ENCODE data around the gene MRTFA.

Gene MRTFA

DNA sequence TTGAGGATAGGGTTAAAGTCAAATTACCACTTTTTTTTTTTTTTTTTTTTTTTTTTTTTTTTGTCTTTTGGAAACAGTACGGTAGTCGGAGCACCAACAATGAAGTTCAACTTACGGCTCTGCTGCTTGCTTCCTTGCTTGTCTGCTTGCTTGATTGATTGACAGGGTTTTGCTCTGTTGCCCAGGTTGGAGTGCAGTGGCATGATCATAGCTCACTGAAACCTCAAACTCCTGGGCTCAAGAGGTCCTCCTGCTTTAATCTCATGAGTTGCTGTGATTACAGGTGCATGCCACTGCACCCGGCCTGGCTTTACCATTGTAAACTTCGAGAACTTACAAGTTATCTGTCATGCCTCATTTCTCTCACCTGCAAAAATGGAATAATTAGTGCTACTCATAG, 260.4 kb downstream of the MRTFA start:
- no peak for DNase-seq

- DNase-seq = no peak
These were observed 262.0 kb downstream of the MRTFA start for GRCh38 chr22:40374567-40374966.

DNA sequence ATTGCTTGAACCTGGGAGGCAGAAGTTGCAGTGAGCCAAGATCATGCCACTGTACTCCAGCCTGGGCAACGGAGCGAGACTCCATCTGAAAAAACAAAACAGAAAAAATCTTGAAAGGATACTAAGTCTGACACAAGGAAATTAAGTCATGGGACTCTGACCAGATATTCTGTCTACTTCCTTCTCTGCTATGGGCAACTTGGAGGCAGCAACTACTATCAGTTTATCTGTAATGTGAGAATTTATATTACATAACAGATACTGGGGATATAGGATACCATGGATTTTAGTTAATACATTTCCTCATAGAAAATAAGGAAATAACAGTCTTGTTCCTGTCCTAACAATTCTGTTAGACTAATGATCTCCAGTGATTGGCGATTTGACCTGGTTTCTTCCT, 267.7 kb downstream of the MRTFA start:
- DNase-seq = no peak

- DNase-seq = no peak
These were observed 268.5 kb downstream of the MRTFA start for GRCh38 chr22:40368016-40368415.

GRCh38 chr22:40367342-40367741, 269.2 kb downstream of the MRTFA start:
- no peak for DNase-seq

DNA sequence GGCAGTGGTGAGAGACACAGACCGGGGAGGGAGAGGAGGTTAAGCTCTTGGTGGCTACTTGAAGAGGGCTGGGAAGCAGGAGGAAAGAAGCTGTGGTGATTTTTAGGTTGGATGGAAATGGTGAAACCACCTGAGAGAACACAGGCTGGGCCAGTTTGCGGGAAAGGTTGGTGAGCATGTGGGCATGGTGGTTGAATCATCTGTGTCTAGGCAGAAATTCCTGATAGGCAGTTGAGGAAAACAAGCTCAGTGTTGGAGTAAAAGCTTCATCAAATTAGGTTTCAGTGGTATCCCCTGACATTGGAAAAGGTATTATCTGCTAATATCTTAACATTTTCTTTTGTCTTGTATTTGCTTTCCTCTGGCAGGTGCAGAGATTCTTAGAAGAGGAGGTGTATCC, 270.5 kb downstream of the MRTFA start:
- no peak for DNase-seq

- DNase-seq = no peak
These were observed 272.1 kb downstream of the MRTFA start for GRCh38 chr22:40364431-40364830.

GRCh38 chr22:40363059-40363458, 273.5 kb downstream of the MRTFA start:
- DNase-seq = no peak

DNA sequence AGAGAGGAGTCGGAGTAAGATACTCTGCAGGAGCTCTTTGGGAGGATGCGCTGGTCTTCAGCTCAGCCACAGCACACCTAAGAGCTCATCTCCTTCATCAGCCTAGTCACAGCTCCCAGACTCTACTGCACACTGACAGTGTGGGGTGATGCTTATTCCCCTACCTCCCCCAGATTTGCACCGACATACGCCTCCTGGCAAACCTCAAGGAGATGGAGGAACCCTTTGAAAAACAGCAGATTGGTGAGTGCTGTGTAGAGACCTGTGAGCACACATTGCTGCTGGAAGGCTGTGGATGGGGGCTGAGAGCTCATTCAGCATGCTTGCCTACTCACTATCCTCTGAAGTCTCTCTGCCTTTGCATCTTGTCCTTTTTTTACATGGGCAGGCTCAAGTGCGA, 275.4 kb downstream of the MRTFA start:
- DNase-seq = no peak
